ENCODE measurements around the gene MIX23. TPM values are rescaled to one million over a fixed set of nuclear protein-coding genes. Genes with fewer than 3 reads are reported as not detected.

MIX23 gene
- 19.1 TPM for total RNA-seq

DNA sequence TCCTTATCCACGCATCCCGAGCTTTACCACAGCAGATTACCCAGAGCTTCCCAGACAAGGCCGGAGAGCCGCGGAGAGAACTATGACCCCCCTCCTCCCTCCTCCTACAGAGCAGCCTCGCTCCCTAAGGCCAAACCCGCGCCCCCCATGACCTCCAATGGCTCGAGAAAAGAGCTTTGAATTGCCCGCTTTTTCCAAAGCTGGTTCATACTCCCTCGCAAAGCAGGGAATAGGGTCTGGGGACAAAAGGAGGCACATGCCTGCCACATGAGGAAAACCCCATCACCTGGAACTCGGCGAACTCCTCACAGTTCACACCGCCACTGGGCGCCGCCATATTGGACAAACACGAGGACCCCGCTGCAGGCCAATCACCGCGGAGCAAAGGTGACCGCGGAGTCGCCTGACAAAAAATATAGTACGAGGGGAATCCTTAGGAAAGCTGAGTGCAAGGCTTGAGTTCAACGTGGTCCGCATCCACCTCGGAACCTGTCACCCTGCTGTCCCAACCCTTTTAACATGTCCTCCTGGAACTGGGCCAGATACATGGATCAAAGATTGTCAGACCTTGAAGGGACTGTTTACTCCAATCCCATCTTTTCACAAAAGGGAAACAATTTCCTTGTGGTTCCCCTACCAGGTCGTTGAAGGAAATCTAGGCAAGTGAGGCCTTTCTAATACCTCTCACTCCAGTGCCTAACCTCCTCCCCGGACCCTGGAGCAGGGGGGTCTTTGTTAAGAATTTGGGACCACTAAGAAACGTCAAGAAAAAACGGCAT is at the start of gene MIX23:
TSS of gene MIX23 (minus strand) at position 344 of the 779 bp plus-strand sequence. CDS start at position 337, 7 bp downstream.
- peak; percentile 87 for DNase-seq (ENCODE audit: low spot score)
- peak; percentile 74 for ATAC-seq

- no peak for ATAC-seq
- no peak for DNase-seq (ENCODE audit: low spot score)
Observed at GRCh38 chr3:122430371-122430770, 47.3 kb upstream of the MIX23 start.

DNA sequence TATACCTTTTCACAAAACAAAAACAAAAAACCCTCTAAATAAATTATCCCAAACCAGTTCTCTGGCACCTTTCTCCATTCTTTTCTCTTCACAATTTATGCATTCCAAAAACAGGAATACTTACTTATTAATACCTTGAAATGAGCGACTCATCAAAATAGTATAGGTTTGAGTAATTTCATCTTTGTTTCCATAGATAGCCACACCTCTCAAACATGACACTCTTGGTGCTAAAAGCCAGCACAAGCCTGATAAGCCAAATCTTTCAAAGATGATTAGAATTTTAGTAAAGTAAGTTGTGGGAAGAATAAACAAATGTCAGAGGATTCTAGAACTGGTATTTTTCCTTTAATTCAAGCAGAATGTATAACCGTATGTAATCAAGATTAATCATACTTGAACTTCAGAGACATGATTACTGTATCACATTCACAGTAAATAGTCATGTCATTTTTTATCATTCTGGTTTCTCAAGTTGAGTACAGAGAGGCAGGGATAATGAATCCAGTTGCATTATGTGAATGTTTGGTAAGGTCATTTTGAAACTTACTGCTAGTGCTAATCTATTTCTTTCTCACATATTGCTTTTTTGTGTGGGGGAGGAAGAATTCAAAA is 44.9 kb upstream of the MIX23 start:
- ATAC-seq (no peak), DNase-seq (ENCODE audit: low spot score) (no peak)

DNA sequence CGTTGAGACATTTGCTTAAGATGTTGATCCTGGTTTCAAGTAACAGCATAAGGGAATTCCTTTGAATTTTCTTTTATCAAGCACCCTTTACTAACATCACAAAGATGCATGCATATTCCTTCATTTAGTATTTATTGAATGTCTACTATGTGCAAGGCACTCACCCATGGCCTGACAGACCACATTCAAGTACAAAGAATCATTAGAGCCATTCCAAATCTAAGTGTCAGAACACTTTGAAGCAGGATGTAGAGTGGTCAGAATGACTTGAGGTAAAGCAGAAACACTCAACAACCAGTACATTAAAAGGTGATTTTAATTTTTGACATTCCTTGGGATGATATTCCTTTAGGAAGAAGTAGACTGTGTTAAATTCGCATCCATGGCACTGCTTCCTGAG is 38.8 kb upstream of the MIX23 start:
- DNase-seq (ENCODE audit: low spot score) (no peak), ATAC-seq (no peak)

- ATAC-seq (no peak), DNase-seq (ENCODE audit: low spot score) (no peak)
Observed at GRCh38 chr3:122421101-122421500, 38.1 kb upstream of the MIX23 start.

- ATAC-seq (no peak), DNase-seq (ENCODE audit: low spot score) (no peak)
Observed at GRCh38 chr3:122416966-122417365, 33.9 kb upstream of the MIX23 start.

- DNase-seq (ENCODE audit: low spot score) (peak; percentile 99), ATAC-seq (peak; percentile 94)
Observed at GRCh38 chr3:122415762-122416654, 33.0 kb upstream of the MIX23 start, which contains the start of gene WDR5B. WDR5B (minus strand) TSS chr3:122416062; CDS start chr3:122415528, 534 bp downstream.

DNA sequence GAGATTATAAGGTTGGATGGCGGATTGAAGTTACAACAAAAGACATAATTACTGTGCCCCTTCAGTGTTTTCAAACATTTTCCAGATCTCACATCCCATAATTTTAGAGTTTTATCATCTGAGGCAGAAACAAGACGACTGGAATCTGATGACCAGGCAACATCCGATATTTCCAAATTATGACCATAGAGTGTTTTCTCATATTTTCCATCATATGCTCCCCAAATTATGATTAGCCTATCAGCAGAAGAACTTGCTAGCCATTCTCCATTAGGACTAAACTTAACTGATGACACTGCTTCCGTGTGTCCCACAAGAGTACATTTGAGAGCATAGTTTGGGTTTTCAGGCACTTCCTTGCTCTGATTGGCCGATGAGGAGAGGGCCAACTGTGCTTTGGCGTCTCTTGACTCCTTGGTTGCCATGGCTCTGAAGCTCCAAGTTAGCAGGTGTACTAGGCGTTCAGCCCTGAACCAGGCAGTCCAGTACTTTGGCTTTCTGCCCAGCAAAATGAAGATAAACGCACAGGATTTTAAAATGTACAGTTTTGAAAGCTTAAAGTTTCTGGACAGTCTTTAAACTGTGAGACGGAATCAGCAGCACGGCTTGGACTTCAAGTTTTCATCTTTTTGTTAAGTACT is 32.2 kb upstream of the MIX23 start:
- ATAC-seq, result peak; percentile 32
- DNase-seq (ENCODE audit: low spot score), result no peak

DNA sequence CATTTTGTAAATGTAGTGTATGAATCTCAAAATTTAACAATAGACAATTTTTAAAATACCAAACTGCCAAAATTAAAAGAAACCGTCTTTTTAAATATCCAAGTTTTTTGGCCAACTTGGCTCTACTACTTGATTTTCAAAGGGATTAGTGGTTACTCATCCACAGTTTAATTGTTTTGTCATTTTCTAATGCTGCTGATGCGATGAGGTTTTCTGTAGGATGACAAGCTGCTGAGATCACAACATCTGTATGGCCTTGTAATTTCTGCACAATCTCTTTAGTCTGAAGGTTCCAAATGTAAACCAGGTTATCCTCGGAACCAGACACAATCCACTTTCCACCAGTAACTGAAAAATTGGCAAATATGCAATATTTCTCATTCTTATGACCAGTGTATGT is 31.4 kb upstream of the MIX23 start:
- DNase-seq (ENCODE audit: low spot score), result no peak
- no peak for ATAC-seq

DNA sequence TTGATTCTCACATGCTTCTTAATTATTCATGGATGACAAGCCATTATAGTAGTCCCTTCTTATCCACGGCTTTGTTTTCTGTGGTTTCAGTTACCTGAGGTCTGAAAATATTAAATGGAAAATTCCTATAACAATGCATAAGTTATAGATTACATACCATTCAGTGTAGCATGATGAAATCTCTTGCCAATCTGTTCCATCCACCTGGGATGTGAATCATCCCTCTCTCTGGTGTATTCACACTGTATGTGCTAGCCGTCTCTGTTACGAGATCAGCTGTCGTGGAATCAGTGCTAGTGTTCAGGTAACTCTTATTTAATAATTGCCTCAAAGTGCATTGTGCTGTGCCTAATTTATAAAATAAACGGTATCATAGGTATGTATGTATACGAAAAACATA is 27.6 kb upstream of the MIX23 start:
- ATAC-seq (no peak), DNase-seq (ENCODE audit: low spot score) (no peak)

- ATAC-seq, result no peak
- DNase-seq (ENCODE audit: low spot score), result no peak
Observed at GRCh38 chr3:122410111-122410510, 27.1 kb upstream of the MIX23 start.

DNA sequence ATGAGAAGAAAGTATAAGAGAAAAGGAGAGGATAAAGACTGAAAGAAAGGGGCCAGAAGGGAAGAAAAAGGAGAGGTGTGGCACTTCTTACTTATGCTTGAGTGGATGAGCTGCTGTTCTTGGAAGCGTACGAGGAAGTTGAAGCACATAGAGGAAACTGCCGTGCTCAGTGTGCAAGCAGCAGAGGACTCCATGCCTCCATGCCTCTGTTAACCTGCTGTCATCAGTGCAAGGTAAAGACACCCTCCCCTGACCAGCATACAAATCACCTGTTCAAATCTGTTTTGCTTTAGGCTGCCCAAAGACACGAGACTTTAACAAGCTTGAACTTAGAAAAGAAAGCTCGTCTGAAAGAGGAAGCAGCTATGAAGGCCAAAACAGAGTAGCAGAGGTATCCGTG is 26.4 kb upstream of the MIX23 start:
- ATAC-seq (peak; percentile 39), DNase-seq (ENCODE audit: low spot score) (no peak)

DNA sequence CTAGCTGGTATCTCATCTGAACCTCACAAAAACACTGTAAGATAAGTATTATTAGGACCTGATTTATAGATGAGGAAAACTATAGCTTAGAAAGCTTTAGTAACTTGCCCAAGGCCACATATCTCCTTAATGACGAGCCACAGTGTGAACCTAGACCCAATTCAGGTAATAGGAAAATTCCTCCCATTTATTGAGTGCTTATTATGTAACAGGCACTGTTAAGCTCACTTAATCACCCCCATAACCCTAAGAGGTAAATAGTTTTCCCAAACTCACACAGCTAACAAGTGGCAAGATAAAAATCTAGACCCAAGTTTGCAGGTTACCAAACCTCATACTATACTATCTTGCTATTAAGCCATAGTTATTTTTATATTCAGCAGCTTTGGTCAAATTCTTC is 24.9 kb upstream of the MIX23 start:
- DNase-seq (ENCODE audit: low spot score) (no peak), ATAC-seq (no peak)

GRCh38 chr3:122406198-122406597 is 23.2 kb upstream of the MIX23 start:
- DNase-seq (ENCODE audit: low spot score) (no peak), ATAC-seq (peak; percentile 60)

DNA sequence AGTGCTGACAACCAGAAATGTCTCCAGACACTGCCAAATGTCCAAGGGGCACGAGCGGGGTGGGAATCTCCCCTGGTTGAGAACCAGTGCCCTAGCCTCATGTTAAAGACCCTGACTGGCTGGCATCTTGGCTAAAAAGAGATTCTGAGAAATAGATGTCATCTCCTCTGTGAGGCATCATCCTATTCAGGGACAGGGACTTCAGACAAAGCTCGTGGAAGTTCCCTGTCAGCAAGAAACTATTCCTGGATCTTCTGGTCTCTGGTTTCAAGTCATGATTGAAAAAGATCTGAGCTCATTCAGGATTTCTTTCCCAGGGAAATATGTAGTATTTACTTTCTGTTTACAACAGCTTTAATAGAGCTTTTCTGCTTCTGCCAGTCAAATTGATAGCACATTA is 22.0 kb upstream of the MIX23 start:
- no peak for ATAC-seq

GRCh38 chr3:122403489-122403888 is 20.5 kb upstream of the MIX23 start:
- no peak for DNase-seq (ENCODE audit: low spot score)
- ATAC-seq, result no peak

More for the DNA sequence above, 22.0 kb upstream of the MIX23 start:
- DNase-seq (ENCODE audit: low spot score), result no peak

- DNase-seq (ENCODE audit: low spot score), result no peak
- no peak for ATAC-seq
Observed at GRCh38 chr3:122398920-122399319, 15.9 kb upstream of the MIX23 start.

GRCh38 chr3:122397201-122397600 is 14.2 kb upstream of the MIX23 start:
- DNase-seq (ENCODE audit: low spot score) (no peak), ATAC-seq (no peak)

GRCh38 chr3:122396511-122396910 is 13.5 kb upstream of the MIX23 start:
- DNase-seq (ENCODE audit: low spot score) (no peak), ATAC-seq (no peak)

- DNase-seq (ENCODE audit: low spot score) (no peak), ATAC-seq (no peak)
Observed at GRCh38 chr3:122395582-122395981, 12.6 kb upstream of the MIX23 start.

- ATAC-seq, result no peak
- DNase-seq (ENCODE audit: low spot score), result no peak
Observed at GRCh38 chr3:122394173-122394572, 11.1 kb upstream of the MIX23 start.

Data from left lobe of liver (tissue), 2 donors.